Left renal pelvis (tissue), 4 donors: ENCODE data around the gene ATXN10. TPM values are rescaled to one million over a fixed set of nuclear protein-coding genes. Genes with fewer than 3 reads are reported as not detected.
"Not testable (repeated sequence)": the region's sequence is repeated elsewhere in the genome, so short reads cannot be mapped to it uniquely, and the experiment has no call there.

ENCODE experiments used
- DNase-seq, 4 donors: peaks; one replicate each; pipeline ENCODE4 v3.0.0-alpha.2; 2013; ENCODE audit warnings: low read depth in 4 of 4, low spot score in 3 of 4
- polyA plus RNA-seq, 4 donors: library from polyadenylated mRNA; unstranded; fragments of 120-200 nt; gene quantifications; one replicate each; pipeline ENCODE4 v1.2.1, GENCODE V29; 2013; ENCODE audit not compliant: insufficient read length in 4 of 4

The ATXN10 gene
- polyA plus RNA-seq, 4 donors, result 250 to 339 (median 295) TPM

DNA sequence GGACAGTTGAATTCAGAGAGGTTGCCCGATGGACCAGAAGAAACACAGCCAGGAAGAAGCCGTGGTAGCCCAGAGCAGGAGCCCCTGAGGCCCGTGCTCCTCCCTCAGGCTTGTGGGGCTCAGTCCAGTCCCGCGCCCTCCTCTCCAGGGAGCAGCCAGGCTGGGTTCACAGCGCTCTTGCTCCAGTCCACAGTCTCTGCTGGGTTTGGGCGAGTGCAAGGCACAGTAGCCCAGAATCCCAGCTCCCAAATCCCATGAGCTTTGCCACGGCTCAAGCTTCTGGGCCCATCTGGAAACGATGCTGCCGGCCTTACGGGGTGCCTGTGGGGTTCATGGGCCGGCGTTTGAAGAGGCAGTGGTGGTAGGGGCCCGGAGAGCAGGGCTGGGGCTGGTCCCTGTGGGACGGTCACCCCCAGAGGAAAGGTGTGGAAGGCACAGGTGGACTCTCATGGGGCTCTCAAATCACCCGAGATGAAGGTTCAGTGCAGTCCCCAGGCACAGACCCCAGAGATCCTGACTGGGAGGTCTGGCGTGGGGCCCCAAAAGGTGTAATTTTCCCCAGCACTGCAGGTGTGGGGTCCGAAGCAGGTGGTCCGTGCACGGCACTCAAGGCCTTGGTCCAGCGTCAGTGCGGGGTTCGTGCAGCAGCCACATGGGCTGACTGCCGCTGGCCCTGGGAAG, 30.6 kb upstream of the ATXN10 start:
- DNase-seq, result no peak

DNA sequence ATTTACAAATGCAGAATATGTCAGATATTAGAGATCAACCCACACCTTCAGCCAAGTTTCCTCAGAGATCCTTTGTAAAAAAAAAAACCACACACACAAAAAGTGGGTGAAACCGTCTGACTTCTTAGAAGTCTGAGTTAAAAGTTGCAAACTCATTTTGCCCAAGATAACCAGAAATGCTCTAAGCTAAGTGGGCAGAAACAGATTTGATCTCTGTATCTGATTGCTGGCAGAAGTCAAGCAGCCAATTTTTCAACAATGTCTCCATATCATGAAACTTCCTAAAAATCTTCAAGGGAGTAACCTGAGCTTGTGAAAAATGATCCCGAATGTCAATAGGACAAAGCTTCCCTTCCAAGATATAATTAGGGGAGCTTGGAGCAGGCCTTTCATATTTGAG, 28.6 kb upstream of the ATXN10 start:
- DNase-seq, result no peak

DNA sequence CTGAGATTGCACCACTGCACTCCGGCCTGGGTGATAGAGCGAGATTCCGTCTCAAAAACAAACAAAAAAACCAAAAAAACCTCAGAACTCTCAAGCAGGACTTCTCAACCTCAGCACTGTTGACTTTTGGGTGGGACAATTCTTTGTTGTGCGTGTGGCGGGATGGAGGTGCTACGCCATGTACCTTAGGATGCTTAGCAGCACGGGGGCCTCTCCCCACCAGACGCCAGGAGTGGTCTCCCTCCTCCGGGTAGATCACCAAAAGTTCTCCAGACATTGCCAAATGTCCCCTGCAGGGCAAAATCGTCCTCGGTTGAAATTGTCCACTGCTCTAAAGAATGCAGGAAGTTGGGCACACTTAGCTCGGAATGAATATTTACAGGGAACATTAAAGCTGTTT, 26.9 kb upstream of the ATXN10 start:
- no peak for DNase-seq

DNA sequence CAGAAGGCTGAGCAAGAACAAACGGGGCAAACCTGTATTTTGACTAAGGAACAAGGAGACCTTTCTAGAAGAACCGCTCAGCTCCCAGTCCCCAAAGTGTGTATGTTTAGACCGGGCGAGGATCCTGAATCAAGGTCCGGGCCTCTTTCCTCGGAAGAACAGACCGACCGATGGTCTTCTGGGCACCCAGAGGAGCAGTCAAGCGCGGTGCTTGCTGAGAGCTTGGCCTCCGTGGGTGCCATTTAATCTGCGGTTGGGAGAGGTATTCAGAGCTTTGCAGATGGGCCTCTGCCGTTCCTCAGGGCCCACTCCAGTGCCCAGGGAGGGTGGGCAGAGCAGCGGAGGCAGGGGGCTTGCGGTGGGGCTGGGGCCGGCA, 26.5 kb upstream of the ATXN10 start:
- DNase-seq, result no peak

DNA sequence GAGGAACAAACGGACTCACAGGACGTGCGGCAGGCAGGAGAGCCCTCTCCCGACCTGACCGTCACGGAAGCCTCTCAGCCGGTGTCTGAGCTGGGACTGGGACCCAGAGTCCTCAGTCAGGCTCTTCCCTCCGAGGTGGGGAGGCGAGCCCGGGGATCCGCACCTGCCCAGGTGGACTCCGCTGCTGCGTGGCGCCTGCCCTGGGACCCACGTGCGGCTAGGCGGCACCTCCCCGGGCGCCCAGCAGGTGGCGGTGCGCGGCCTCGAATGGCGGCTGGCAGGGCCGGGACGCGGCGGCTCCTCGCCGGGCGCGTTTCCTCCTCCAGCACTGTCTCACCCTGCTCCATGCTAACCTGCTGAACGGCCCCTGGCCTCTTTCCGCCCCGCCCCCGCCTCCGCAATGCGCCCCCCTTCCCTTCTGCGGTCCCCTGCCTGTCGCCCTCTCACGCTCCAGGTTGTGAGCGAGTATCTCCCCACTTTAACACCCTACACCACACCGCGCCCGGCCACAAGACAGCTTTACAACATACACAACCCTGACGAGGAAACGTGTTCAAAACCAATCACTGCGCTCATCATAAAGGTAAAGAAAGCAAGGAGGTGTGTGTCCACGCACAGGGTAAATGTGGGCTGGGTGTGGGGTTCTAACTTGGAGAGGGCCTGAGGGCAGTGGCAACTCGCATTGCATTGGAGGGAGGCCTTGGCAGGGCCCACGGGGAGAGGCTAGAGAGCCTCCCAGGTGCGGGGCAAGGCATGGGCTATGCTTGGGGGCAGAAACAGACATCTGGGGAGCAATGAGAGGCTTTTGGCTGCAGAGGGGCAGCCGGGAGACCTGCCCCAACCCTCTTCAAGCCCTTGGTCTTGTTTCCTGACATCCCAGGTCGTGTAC, 25.9 kb upstream of the ATXN10 start:
- no peak for DNase-seq

DNA sequence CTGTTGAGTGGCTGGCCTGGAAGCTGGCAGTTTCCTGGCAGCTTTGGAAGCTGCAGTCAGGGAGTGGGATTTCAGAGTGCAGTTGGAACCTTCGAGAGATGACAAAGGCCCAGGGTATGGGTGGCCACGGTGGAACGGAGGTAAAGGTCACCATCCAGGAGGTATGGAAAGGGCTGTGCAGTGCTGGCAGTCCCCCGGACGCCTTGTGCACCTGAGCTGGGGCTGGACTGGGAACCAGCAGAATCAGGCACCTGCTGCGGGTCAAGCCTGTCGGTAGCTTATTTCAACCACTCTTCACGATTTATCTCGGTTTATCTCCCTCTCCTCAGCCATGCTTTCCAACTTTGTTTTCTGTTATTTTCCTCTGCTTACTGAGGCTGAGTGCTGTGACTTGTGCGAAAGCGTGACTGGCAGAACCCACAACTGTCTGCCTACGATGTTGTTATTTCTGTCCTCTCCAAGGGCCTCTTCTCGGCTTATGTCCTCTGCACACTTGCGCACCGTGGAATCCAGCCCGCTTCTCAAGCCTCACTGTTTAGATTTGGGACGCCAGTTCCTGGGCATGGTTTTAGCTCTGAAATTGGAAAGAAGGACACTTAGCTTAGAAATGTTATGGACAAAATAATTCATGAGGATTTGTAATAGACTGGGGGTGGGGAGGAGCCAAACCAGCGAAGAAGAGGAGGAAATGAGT, 24.0 kb upstream of the ATXN10 start:
- DNase-seq, result no peak

DNA sequence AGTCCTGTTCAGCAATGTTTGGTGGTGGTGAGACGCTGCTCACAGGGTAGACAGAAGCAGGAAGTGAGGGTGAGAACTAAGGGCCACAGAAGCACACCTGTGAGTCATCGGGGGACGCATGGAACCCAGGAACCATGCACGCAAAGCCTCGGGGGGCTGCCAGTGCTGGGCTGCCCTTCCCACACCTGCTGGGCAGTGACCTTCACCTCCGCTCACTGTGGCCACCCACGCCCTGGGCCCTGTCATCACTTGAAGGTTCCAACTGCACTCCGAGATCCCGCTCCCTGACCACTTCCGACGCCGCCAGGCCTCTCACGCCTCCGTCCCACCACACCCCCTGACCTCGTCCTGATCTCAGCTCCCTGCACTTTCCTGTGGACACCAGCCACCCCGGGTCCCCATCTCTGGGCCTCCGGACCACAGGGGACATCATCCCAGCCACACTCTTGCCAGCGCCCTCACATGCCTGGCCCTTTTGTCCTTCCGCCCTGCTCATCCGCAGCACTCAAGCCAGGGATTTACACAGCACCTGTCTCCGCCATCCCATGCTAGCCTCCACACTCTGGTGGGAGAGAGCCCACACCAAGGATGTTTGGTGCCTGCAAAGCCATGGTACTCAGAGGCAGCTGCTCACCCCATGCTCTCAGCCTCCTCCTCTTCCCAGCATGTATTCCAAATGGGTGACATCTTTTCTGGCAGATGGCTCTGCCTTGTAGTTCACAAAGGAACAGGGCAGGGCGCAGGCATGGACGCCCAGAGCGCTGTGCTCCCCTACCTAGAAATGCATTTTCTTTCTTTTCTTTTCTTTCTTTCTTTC, 23.1 kb upstream of the ATXN10 start:
- DNase-seq, result no peak

DNA sequence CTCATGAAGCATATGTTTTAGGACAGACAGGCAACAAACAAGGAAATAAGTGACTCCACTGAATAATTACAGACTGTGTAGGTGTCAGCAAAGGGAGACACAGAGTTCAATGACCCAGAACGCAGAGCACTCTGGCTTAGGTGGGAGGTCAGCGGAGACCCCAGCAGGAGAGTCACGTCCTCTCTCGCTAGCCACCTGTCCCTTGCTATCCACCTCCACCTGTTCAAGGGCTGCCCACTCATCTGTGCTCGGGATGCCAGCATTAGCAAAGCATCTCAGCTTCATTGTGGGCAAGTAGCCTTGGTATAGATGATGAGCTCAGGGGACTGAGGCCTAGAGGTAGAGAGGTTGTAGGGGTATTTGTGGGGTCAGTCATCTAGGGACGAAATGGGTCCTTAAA, 21.8 kb upstream of the ATXN10 start:
- DNase-seq, result no peak

DNA sequence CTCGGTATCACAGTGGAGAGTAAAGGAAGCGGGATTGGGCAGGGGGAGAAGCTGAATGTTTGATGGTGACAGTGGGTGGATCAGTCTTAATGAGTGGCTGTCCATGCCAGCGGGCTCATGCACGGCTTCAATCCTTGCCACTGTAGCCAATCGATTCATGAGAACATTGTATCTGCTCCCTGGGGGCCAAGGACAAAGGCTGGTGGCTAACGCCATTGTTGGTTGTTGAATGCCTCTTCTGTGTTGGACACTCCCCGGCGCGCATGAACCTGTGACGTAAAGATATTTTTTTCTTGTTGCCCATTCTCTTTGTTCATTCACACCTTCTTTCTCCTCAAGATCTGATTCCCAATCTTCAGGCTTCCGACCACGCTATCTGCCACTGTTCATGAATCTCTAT, 20.9 kb upstream of the ATXN10 start:
- DNase-seq, result no peak

DNA sequence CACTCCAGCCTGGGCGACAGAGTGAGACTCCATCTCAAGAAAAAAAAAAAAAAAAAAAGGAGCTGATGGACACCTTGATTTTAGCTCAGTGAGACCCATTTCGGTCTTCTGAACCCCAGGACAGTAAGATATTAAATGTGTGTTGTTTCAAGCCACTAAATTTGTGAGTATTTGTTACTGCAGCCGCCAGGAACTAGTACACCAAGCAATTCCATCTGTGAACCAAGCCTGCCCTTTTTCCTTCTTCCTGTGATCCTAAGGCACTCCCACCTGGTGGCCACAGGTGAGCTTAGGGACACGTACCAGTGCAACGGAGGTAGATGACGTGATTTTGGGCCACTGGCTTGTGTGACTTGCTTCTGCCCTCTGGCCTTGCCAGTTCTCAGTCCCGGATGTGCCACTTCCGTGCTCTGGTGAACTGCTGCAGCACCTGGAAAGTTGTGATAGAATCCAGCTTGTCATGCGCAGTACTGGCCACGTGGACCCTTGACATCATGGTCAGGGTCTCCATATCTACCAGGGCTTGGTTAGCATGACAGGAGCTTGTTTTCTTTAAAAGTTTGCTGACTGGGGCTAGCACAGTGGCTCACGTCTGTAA, 19.6 kb upstream of the ATXN10 start:
- DNase-seq, result no peak

DNA sequence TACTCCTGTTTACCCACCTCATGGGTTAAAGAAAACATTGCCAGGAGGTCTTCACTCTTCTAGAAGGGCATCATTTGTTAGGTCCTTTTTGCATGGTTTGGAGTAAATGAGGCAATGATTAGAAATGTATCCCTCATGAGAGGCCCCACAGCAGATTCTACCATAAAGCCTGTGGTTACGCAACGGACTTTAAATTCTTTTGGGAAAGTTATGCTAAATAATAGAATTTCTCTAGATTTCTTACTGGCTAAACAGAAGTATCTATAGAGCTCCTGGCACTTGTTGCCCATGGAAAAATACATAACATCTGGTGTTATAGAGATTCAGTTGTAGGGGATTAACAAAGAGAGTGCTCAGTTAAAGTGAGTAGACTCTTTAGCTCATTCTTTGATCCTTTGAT, 15.1 kb upstream of the ATXN10 start:
- no peak for DNase-seq

DNA sequence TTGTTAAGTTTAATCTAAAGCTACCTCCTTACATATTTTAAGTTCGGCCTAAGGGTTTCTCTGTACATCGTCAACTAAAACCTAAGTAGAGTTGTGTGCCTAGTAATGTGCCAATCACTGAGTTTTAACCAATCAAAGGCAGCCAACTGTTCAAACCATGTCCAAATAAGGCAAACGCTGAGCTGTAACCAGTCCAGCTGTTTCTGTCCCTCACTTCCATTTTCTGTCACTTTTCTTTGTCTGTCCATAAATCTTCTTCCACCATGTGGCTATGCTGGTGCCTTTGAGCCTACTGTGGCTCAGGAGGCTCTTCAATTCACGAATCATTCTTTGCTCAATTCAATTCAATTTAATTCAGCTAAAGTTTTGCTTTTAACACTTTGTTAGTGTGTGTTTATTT, 13.9 kb upstream of the ATXN10 start:
- DNase-seq, result no peak

DNA sequence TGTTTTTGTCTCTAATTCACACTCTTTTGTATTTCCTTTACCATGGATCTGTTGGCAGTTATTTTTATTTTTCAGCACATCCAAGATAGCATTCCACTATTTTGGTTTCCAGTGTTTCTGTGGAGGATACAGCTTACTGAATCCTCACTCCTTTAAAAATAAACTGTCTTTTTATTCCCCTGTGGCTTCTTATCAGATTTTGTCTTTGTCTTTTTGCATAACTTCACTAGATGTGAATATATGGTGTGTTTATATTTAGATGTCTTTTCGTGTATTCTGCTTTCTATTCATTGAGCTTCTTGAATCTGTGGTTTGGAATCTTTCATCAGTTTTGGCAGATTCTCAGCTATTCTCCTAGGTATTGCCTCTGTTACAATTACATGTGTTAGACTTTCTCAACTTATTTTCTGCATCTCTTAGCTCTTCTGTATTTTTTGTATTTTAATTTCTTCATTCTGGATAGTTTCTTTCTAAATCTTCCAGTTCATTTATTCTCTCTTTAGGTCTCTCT, 7.4 kb upstream of the ATXN10 start:
- DNase-seq, result no peak

DNA sequence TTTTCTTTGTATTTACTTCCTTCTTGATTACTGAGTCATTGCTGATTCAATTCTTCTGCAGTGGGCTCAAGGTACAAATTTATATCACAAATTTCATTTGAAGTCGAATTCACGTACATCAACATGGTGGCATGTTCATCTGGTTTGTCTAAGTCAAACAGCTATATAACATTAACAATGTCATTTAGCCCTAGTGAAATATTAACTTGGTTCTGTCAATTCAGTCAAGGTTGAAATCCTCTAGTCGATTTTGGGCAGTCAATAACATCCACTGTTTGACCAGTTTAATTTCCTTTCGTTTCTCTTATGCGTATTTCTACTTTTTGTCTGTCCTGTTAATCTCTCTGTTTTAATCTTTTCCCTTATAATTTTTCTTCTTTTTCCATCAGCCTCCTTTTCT, 4.1 kb upstream of the ATXN10 start:
- no peak for DNase-seq

DNA sequence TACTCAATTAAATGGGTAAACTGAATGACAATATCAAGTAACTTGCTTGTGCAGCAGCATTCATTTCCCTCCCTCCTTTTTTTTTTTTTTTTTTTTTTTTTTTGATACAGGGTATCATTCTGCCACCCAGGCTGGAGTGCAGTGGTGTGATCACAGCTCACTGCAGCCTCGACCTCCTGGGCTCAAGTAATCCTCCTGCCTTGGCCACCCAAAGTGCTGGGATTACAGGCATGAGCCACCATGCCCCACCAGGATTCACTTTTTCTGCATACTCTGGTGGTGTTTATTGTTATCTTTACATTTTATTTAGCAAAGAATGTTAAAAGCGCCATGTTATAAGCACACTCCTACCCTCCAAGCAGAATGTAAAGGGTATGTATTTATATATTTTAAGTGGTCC, 1.3 kb upstream of the ATXN10 start:
- DNase-seq, result not testable (repeated sequence)

DNA sequence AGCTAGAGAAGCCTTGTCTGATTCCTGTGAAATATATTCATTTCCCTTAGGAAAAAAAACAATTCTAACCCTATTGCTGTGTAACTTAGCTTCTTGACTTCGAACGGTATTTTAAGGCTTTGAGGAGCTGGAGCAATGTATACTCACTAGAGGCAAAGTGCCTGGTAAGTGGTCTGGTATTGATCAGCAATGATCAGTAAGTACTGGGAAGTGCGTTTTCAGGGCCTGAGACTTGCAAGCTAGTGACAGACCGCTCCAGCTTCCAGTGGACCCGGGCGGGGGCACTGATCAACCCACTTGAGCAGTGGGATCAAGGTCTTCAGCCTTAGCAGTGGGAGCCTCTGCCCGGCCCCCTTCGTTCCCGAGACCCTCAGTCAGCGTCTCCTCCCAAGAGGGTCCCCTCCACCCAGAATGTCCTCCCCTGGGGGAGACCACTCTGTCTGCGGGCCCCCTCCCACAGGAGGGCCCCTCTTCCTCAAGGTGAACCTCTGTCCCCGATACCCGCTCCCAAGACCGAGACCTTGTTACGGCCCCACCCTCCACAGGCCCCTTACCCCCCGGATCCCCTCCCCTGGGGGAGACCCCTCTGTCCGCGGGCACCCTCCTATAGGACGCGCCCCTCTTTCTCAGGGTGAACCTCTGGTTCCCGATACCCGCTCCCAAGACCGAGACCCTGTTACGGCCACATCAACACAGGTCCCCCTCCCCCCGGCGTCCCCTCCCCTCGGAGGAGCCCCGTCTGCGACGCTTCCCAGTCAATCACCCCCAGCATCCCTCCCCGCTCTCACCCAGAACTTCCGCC, 452 bp upstream of the ATXN10 start:
- DNase-seq, result no peak

DNA sequence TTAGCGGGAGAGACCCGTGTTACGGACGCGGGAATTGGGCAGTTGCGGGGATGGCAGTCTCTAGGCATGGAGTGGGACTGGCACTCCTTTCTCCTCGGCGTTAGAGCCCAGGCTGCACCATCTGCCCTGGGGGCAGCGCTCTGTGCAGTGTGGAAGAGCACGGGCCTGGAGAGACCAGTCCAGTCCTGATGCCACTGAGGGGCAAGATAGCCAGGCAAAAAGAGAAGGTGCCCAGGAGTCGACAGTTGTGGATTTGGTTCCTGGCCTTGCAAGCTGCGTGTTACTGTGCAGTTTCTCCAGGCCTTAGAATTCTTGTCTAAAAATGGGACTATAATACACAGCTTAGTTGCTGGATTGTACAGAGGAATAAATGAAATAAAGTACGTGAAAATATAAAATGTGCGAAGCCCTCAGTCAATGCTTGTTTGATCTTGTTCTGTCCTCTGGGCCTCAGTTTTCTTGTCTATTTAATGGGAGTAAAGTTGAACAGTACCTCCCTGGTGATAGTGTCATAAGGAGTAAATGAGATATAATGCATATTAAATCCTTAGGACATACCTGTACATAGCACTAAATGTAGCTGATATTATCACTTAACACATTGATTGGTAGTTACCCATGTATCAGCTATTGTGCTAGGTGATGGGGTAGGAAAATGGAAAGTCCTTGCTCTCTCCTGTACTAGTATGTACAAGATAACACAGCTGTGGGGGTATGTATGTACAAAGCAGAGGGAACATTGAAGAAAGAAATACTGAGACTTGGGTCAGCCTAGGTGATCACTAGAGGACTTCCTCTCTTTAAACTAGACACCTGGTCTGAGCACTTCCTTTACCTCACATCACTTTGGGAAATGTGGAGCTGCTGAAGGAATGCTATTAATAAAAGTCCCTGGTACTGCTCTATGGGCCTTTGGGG, 1.2 kb downstream of the ATXN10 start:
- DNase-seq, result no peak

DNA sequence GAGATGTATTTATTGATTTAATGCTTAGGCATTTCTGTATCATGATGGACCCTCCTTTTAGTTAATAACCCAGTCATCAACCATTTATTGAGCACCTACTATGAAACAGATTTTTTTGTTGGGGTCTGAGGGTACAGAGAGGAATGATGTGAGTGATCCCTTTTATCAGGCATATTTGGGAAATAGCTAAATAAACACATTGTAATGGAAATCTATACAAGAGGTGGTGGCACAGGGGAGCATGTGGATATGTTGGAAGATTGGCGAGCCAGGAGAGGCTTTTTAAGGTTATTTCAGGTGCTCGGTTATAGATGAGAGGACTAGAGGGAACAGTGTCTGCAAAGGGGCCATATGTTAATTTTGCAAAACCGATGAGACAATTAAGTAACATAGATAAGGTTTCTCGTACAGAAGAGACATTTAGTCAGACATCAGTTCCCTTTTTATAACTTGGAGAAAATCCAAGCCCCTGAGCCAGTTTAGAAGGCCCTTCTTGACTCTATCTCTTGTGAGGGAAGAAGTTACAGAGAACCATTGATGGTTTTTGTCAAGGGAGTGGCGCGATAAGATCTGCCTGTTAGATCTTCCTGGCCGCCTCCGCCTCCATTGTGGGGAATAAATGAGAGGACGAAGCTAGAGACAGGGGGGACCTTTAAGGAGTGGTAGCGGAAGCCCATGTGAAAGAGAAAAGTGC, 2.0 kb downstream of the ATXN10 start:
- no peak for DNase-seq
